NCI-H2196 treated with DMSO at 0.1 percent for 48 hours (cell line): ENCODE measurements around the gene TREX2.

Experiments used
- DNase-seq: peaks from one replicate; lab custom pipeline; 2025; ENCODE audit not compliant: unreplicated experiment; lab: John Stamatoyannopoulos, UW

The TREX2 gene

GRCh38 chrX:153456161-153456560 lies 10.3 kb upstream of the TREX2 start:
- DNase-seq, result peak; percentile 61

DNA sequence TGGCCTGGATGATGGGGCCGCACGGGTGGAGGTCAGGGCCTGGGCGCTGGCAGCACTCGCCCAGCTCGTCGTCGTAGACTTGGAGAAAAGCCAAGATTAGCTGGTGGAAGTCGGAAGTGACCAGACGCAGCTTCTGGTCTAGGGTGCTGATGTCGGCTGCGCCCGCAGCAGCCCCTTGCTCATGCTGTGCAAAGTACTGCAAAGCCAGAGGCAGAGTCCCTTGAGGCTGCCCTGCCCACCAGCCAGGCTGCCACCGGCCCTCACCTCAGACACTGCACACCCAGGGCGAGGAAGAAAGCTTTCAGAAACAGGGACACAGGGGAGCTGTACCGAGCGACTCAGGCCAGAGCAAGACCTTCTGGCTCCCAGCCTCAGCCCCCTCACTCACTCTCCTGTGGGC lies 9.7 kb upstream of the TREX2 start:
- peak; percentile 6 for DNase-seq

- no peak for DNase-seq
Observed at GRCh38 chrX:153454901-153455550, 9.2 kb upstream of the TREX2 start.

- DNase-seq, result no peak
Observed at GRCh38 chrX:153450949-153451277, 5.1 kb upstream of the TREX2 start.

DNA sequence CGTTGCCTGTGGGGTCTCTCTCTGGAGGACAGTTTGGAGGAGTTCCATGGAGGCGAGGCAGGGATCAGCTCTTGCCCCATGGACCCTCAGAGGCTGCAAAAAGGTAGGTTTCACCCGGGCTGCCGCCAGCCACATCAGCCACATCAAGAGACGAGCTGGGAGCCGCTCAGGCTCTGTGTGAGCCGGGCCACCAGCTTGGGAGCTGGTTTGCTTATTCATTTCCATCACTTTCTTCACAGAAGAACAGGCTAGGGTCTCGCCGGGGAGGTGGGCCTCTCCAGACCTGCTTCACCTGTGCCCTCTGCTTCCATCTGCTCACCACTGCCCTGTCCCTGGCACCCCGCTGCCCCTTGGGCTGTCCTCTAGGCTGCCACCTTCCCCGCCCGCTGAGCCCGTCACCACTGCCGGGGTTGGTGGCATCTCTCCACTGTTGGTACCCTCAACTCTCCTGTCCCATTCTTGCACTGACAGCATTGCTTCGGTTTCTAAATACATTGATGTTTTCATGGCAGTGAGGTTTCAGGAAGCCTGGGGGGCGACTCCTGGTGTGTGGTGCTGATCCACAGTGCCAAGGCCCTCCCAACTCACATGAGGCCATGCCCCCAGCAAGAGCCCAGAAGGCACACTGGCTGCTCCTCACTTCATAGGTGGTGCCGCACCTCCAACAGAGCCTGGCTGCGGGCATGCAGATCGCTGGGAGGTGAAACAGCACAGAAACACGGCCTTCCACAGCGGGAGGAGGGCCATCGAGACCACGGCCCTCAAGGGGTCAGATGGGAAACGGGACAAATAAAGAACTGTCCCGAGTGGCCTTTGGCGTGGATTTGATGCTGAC lies 4.5 kb upstream of the TREX2 start:
- DNase-seq, result no peak

GRCh38 chrX:153449368-153450113 lies 3.7 kb upstream of the TREX2 start:
- no peak for DNase-seq

DNA sequence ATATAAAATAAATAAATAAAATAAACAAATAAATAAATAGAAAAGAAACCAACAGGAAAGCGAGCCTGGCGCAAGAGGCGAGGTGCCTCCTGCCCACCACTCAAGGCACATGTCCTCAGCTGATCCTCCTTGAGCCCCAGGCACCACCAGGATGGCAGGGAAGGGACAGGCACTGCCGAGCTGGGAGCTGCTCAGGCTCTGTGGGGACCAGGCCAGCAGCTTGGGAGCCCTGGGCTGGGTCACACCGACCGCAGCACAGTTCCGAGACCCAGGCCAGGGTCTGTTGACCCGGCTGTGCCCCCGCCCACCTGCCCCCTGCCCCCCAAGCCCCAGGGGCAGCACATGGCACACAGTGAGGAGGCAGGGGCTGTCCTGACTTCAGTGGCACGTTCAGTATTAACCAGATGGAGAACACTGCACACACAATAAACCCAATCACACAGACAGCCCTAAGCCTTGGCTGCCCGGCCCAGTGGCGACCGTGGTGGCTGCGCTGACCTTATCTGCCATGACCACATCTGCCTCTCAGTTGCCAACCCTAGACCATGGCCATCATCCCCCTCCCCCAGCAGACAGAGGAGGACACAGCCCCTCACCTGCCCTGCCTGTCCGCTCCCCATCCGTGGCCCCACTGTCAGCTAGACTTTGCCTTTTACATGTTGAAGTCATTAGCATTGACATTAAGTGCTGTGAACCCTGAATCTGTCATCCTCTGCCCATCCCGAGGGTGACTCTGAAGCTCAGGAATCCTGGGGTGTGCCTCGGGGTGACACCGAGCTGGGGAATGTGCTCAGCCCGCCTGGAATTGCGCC lies 2.9 kb upstream of the TREX2 start:
- no peak for DNase-seq

DNA sequence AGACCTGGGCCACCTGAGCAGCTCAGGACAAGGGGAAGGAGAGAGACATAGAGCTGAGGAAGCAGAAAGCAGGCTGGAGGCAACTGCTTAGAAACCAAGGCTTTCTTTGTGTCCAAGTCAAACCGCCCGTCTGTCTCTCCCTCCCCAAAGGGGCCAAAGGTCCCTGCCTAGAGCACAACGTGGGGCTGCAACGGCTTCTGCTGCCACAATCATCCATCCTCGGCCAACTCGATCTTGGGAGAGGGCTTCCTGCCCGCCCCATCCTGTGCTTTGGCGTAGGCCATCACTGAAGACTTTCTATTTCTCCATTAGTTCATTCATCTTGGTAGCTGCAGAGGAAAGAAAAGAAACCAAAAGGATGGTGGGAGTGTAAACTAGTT lies 1.7 kb upstream of the TREX2 start:
- DNase-seq, result no peak

DNA sequence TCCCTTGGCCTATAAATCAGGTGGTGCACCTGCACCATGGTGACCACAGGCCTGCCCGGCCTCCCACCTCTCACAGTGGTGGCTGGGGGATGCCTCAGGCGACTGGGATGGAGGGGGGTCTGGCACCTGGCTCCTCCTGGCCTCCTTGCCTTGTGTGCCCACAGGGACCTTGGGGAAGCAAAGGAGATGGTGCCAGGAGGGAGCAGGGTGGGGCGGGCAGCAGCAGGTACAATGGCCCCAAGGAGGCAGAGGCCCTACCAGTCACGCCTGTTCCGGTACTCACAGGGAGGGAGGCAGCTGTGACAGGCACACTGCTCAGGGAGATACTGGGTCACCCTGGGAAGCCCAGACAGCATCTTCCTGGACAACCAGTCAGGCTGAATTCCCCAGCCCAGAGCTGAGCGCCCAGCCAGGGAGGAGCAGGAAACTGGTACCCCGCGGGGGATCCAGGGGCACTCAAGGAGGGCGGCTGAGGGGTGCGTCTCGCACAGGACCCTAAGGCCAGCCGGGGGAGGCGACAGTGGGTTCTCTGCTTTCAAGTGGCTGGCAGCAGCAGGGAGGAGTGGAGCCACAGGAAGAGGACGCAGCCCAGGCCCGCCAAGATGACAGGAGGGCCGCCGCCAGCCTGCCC lies 1.2 kb upstream of the TREX2 start:
- no peak for DNase-seq

DNA sequence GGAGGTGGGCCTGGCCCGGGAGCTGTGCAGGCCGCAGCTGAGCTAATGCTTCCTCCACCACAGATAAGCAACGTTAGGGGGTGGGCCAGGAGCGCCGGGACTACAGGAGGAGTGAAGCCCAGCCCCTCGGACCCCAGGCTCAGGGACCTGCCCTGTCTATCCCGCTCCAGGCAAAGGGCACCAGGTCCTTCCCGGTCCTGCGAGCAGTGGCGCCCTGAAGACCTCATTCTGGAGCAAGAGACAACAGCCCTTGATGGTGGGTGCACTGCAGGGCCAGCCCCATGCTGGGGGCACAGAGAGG lies 730 bp upstream of the TREX2 start:
- DNase-seq, result no peak

DNA sequence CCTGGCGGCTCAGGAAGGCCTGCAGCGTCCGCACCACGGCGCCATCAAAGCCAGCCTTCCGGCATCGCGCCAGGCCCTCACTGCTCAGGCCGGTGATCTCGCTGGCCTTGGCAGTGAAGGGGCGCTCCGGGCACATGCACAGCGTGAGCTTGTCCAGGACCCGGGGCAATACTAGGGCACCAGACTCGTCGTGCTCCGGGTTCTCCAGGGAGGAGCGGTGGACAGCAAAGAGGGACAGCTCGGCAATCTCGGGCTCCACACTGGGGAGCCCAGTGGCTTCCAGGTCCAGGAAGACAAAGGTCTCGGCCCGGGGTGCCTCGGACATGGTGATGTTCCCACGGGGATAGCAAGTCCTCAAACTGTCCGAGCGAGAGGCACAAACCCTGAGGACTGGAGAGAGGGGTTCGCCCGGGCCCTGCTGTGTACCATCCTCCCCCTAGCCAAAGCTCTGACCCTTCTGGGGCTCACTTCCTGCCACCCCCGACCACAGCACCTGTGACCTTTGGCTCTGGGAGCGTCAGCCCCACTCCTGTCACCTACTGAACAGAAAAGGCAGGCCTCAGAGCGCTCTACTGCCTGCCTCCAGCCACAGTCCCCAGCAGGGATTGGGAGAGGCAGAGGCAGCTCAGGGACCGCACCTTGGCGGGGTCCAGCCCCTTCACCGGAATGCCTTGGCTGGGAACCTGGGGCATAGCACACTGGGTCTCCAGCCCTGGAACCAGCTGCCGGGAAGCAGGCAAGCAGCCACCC lies 575 bp downstream of the TREX2 start:
- DNase-seq, result no peak

DNA sequence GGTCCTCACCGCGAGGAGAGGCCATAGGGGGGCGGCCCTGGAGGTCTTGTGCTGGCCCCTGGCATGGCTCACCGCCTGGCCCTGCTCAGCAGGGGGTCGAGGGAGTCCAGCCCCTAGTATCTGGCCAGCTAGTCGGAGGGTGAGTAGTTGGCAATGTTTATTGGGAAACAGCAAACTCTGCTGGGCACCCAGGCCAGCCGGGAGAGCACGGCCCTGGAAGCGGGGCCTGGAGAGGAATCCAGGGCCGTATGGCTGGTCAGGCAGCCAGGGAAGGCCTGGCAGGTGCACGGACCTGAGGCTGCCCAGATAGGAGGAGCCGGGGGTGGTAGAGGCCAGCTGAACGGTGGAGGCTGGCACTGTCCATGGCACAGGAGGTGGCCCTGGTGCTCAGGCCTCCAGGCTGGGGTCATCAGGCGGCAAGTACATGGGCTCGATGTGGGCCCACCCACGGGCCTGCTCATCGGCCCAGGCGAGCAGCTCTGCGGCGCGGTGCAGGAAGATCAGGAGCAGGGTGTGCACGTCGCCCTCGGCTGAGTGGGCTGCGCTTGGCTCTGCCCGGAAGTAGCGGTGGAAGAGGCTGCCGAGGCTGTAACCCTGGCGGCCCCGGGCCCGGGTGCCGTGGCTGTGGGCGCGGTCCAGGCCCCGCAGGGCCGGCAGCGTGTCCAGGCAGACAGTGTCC lies 1.4 kb downstream of the TREX2 start:
- no peak for DNase-seq

DNA sequence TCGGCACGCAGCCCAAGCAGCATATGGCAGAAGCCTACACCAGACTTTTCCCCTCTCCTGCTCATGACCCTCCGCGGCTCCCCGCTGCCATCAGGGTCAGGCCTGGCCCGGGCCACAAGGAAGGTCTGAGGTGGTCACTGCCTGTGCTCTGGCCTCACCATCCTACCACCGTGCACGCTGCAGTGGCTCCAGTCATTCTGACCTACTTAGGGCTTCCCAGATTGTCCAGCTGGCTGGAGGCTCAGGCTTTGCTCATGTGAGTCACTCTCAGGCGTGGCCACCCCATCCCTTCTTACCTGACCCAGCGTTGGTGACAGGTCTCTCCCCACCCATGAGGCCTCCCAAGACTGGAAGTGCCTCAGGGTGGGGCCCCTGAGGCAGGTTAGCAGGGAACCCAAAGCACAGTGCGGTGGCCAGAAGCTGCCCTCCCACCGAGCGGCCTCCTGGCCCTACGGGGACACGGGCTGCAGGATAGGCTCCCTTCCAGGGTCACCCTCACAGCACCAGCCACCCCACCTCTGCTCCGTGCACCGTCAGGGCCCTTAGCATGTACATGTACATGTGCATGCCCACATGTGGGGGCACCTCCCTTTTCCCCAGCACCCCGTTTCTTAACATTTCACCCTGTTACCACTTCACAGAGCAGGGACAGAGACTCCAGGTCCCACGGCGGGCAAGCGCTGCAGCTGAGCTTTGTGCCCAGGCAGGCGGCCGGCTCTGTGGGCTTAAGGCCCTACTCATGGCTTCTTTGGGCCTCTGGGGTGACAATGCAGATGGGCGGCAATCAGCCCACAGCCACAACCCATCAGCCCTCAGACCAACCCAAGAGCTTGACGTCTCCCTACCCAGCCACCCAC lies 2.2 kb downstream of the TREX2 start:
- no peak for DNase-seq

DNA sequence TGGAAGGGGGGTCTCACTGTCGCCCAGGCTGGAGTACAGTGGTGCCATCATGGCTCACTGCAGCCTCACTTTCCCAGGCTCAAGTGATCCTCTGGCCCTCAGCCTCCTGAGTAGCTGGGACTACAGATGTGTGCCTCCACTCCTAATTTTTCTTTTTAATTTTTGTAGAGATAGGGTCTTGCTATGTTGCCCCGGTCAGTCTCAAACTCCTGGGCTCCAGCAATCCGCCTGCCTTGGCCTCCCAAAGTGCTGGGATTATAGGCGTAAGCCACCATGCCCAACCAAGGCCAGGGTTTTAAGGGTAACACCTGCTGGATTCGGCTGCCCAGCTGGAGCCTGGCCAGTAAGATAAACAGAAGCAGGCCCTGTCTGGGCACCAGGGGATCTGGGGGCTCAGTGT lies 3.4 kb downstream of the TREX2 start:
- no peak for DNase-seq

- no peak for DNase-seq
Observed at GRCh38 chrX:153441981-153442380, 3.9 kb downstream of the TREX2 start.

DNA sequence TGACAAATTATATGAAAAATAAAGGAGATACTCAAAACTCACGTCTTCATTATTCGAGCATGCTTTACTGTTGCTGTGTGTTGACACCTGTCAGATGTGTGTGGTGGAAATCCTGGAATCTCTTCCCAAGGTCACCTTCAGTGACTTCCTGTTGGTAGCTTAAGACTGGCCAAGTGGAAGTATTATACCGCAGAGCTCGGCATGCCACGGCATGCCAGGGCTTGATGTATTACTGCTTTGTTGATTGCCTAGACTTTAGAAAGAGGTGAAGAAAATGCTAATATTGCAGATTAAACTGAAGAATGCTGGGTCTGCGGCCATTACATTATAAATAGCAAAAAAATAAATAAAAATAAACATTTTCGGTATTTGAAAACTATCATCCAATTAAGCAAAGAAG lies 4.6 kb downstream of the TREX2 start:
- no peak for DNase-seq

DNA sequence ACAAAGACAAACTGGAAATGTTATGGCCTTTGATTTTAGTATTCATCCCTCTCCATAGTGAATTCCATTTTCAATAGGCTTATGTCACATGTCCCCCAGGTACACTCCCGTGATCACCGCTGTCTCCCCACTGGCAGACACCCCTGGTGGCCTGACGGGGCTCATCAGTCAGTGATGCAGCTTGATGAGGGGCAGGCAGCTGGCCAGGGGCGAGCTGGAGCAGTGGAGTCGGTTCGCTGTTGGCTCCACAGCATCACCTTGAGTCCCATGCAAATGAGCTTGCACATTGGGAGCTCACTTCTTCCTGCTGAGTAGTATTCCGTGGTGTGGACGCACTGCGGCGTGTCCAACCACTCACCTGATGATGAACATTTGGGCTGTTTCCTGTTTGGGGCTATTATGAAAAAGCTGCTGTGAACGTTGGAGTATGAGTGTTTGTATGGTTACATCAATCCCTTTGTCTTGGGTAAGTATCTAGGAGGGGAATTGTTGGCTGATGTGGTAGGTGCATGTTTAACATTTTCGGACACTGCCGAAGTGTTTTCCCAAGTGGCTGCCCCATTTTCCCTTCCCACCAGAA lies 5.2 kb downstream of the TREX2 start:
- DNase-seq, result no peak

DNA sequence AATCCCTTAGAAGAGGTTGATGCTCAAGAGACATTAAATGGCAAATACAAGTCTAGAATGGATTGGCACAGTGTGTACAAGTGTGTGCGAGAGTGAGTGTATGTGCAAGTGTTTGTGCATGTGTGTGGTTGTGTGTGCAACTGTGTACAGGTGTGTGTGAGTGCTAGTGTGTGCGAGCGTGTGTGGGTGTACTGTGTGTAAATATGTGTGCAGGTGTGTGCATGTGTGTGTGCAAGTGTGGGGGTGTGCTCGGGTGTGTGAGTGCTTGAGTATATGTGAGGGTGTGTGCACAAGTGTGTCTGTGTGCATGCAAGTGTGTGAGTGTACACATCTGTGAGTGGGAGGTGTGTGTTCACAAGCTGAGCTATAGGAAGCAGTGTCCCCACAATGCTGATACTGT lies 5.9 kb downstream of the TREX2 start:
- DNase-seq, result no peak

GRCh38 chrX:153438532-153438931 lies 7.3 kb downstream of the TREX2 start:
- DNase-seq, result no peak
